ENCODE data around the gene TRIM46.
A peak's percentile ranks its signal among the peaks of the same experiment; 100 is the strongest.

TRIM46 gene

GRCh38 chr1:155173478-155174323 lies at the start of gene TRIM46:
Gene TRIM46, plus strand, starts transcription at chr1:155173849. Its CDS starts 118 bp downstream, at chr1:155173967.
- Histone ChIP-seq H3K36me3 (ENCODE audit: insufficient read depth, low read length) (no peaks in the 10 kb centered on the region; the same call in 1 of the 2 replicates), H3K4me1 (ENCODE audit: insufficient read depth, low read length) (no peaks in the 10 kb centered on the region; the same call in 1 of the 2 replicates), H3K9ac (ENCODE audit: low read depth, low read length) (peak within 1 kb of the TSS; percentile 75), H3K9me3 (ENCODE audit: control insufficient read depth, insufficient read depth, low read length) (no peaks in the 10 kb centered on the region)

DNA sequence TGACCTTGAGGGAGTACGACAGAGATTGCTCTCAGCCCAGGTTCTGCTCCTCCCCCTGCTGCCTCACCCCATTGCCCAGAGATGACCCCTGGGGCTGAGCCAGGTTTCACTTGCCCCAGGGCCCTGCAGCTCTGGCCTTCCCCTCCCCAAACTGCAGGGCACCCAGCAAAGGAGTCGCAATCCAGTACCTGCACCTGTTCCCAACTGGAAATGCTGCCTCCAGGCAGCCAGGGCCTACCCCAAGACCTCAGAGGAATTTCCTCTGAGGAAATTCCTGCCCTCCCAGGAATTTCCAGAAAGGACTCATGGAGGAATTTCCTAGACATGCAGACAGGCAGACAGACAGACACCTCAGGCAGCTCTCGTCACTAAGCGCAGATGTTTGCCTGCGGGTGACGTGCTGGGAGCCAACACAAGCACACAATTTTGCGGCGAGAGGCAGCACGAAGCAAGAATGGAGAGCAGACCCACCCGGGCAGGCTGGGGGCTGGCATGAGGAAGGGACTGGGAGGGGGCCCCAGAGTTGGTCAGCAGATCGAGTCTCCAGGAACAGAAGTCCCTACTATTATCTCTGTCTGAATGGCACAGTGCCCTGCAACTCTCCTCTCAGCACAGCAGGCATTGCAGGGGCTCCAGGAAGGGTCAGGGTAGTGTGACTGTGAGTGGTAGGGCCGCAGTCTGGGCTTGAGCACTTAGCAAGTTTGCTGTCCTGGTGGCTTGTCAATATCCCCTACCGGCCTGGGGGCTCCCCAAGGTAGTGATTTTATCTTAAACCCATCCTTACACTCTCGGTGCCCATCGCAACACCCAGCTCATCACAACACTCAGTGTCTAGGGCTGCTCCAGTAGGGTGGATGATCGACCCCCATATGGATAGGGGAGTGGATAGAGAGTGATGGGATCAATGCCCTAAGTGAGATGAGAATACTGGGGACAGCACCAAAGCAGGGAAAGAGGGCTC lies 48.9 kb upstream of the TRIM46 start:
- peaks cover 24% of the 10 kb centered on the region for H3K4me1 ChIP-seq (ENCODE audit: insufficient read depth, low read length)

DNA sequence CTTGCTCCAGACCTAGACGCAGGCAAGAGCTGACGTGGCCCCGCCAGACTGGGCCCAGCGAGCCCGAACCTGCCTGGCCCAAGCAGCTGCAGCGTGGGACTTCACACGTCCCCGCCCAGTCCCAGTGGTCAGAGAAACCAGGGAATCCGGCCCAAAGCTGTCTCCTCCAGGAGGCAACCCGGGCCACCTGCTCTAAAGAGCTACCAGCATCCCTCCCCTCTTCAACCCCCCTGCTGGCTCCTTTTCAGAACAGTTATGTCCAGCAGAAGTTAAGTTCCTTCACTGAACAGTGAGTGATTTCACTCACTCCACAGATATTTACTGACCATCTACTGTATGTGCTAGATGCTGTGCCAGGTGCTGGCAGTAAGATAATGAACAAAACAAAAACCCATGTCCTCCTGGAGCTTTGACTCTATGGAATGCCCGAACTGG lies 48.1 kb upstream of the TRIM46 start:
- H3K36me3 ChIP-seq (ENCODE audit: insufficient read depth, low read length), result no peaks in the 10 kb centered on the region
- no peaks in the 10 kb centered on the region for H3K9me3 ChIP-seq (ENCODE audit: control insufficient read depth, insufficient read depth, low read length)
- H3K4me1 ChIP-seq (ENCODE audit: insufficient read depth, low read length), result peaks cover 24% of the 10 kb centered on the region
- H3K9ac ChIP-seq (ENCODE audit: low read depth, low read length), result peak overlapping the region; percentile 48; the same call in 1 of the 2 replicates

More for the DNA sequence above, 48.9 kb upstream of the TRIM46 start:
- H3K9me3 ChIP-seq (ENCODE audit: control insufficient read depth, insufficient read depth, low read length), result no peaks in the 10 kb centered on the region
- H3K9ac ChIP-seq (ENCODE audit: low read depth, low read length), result 0 out of 2 replicates have a peak overlapping the region, but pooled peaks have one; percentile 2
- H3K36me3 ChIP-seq (ENCODE audit: insufficient read depth, low read length), result no peaks in the 10 kb centered on the region

GRCh38 chr1:155125946-155126555 lies 47.6 kb upstream of the TRIM46 start:
- peaks cover 28% of the 10 kb centered on the region for H3K4me1 ChIP-seq (ENCODE audit: insufficient read depth, low read length)

DNA sequence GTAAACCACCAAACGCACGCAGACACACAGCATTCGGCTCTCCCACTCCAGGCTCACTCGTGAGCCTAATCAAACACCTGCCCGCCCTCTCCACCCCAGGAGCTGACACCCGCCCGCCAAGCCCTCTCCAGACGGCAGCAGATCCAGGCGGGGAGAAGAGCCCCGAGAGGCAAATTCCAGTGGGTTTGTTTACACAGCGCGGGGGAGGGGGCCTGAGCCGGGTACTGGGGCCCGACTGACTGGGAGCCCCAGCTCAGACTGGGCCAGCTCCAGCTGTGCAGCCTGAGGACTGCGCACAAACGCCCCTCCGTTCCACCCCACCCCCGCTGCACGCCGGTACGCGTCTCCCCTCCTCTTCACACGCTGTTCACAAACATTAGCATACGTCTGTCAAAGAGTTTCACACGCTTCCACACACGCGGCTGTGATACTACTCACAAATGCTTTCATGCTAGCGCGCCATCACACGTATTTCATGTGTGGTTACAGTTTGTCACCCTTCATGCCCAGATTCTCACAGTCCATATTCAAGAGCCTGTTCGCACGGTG lies 47.0 kb upstream of the TRIM46 start:
- Histone ChIP-seq H3K9me3 (ENCODE audit: control insufficient read depth, insufficient read depth, low read length) (no peaks in the 10 kb centered on the region), H3K4me1 (ENCODE audit: insufficient read depth, low read length) (peaks cover 28% of the 10 kb centered on the region), H3K9ac (ENCODE audit: low read depth, low read length) (peak overlapping the region; percentile 48; the same call in 1 of the 2 replicates), H3K36me3 (ENCODE audit: insufficient read depth, low read length) (no peaks in the 10 kb centered on the region)

More at GRCh38 chr1:155125946-155126555, 47.6 kb upstream of the TRIM46 start:
- Histone ChIP-seq H3K9ac (ENCODE audit: low read depth, low read length) (peak overlapping the region; percentile 48; the same call in 1 of the 2 replicates), H3K36me3 (ENCODE audit: insufficient read depth, low read length) (no peaks in the 10 kb centered on the region), H3K9me3 (ENCODE audit: control insufficient read depth, insufficient read depth, low read length) (no peaks in the 10 kb centered on the region)

GRCh38 chr1:155127105-155127966 lies 46.3 kb upstream of the TRIM46 start, which contains the start of gene EFNA1:
Gene EFNA1, plus strand, starts transcription at chr1:155127876. Its CDS starts 102 bp downstream, at chr1:155127978.
- Histone ChIP-seq H3K9me3 (ENCODE audit: control insufficient read depth, insufficient read depth, low read length) (no peaks in the 10 kb centered on the region), H3K4me1 (ENCODE audit: insufficient read depth, low read length) (peaks cover 28% of the 10 kb centered on the region), H3K36me3 (ENCODE audit: insufficient read depth, low read length) (no peaks in the 10 kb centered on the region), H3K9ac (ENCODE audit: low read depth, low read length) (peak within 1 kb of the TSS; percentile 55)

DNA sequence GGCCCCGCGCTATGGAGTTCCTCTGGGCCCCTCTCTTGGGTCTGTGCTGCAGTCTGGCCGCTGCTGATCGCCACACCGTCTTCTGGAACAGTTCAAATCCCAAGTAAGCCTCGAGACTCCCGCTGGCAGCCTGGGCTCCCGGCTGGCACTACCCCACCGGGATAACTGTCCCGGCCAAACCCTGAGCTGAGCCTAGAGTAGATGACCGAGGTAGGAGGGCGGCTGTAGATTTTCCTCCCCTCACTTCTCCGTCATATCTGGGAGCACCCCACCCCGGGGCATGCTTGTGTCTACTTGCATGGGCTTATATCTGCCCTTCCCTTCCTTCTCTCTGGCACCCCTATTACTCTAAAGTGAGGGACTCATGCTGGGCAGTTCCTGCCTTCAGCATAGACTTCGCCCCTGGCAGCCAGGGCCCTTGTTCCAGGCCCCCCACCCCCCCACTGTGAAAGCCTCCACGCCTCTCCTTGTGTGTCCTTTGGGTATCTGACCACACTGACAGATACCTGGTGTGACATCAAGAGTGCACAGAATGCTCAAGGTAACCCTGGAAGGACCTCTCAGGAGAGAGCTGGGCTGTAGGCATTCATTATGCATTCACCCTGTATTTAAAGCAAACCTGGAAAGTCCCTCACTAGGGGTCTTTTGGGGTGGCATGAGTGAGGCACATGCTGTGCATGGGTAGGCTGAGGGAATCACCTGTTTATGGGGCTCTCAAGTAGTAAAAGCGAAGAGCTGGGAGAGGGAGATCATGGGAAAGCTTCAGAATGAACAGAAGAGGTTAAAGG lies 45.5 kb upstream of the TRIM46 start:
- no peaks in the 10 kb centered on the region for H3K36me3 ChIP-seq (ENCODE audit: insufficient read depth, low read length)
- peaks cover 28% of the 10 kb centered on the region for H3K4me1 ChIP-seq (ENCODE audit: insufficient read depth, low read length)
- peak overlapping the region; percentile 55; the same call in 1 of the 2 replicates for H3K9ac ChIP-seq (ENCODE audit: low read depth, low read length)
- no peaks in the 10 kb centered on the region for H3K9me3 ChIP-seq (ENCODE audit: control insufficient read depth, insufficient read depth, low read length)

GRCh38 chr1:155128755-155129473 lies 44.7 kb upstream of the TRIM46 start:
- Histone ChIP-seq H3K4me1 (ENCODE audit: insufficient read depth, low read length) (peaks cover 28% of the 10 kb centered on the region), H3K36me3 (ENCODE audit: insufficient read depth, low read length) (no peaks in the 10 kb centered on the region), H3K9ac (ENCODE audit: low read depth, low read length) (peak overlapping the region; percentile 55), H3K9me3 (ENCODE audit: control insufficient read depth, insufficient read depth, low read length) (no peaks in the 10 kb centered on the region)

DNA sequence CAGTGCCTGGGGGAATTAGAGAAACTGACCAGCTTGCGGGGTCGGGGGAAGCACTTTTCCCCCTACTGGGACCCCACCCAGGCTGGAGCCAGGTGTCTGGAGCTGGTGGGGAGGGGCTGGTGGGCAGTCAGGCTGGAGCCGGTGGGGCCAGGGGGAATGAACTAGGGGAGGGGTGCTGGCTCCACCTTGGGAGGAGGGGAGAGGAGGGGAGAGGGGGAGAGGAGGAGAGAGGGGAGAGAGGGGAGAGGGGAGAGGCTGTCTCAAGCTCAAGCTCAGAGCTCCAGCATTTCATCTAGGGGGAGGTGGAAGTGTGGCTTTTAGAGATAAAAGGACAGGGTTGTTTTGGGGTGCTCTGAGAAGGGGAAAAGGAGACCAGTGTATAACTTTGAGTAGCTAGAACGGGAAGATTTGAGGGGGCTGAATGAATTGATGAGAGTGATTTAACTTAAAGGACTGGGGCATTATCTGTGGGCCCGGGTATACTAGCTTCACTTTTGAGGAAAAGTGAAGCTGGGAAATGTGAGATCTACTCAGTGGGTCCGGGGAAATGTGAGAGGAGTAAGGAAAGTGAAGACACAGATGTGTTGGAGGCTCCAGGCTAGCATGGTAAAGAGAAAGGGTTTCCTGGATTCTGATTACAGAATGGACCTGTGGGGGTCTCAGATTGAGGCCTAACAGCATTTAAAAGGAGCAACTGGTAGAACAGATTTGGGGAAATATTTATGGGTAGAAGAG lies 43.2 kb upstream of the TRIM46 start:
- no peaks in the 10 kb centered on the region for H3K36me3 ChIP-seq (ENCODE audit: insufficient read depth, low read length)
- peaks cover 27% of the 10 kb centered on the region for H3K4me1 ChIP-seq (ENCODE audit: insufficient read depth, low read length)
- peak overlapping the region; percentile 55; the same call in 1 of the 2 replicates for H3K9ac ChIP-seq (ENCODE audit: low read depth, low read length)
- H3K9me3 ChIP-seq (ENCODE audit: control insufficient read depth, insufficient read depth, low read length), result no peaks in the 10 kb centered on the region

GRCh38 chr1:155131285-155131684 lies 42.4 kb upstream of the TRIM46 start:
- Histone ChIP-seq H3K9me3 (ENCODE audit: control insufficient read depth, insufficient read depth, low read length) (no peaks in the 10 kb centered on the region), H3K36me3 (ENCODE audit: insufficient read depth, low read length) (no peaks in the 10 kb centered on the region), H3K4me1 (ENCODE audit: insufficient read depth, low read length) (peaks cover 23% of the 10 kb centered on the region), H3K9ac (ENCODE audit: low read depth, low read length) (no peak overlapping the region)

DNA sequence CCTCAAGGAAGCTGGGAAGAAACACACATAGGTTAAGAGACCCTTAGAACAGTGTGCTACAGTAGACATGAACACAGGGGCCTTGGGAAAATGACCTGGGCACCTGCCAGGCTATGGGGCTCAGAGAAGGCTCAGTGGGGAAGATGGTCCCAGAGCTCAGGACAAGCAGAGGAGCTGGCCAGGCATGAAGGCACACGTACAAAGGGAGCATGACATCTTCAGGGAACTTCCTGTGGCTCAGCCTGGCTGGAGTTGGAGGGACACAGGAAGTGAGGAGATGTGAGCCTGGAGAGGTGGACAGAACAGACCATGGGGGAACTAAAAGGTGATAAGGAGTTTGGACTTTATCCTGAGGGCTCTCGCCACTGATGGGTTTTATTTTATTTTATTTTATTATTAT lies 41.8 kb upstream of the TRIM46 start:
- peaks cover 25% of the 10 kb centered on the region for H3K4me1 ChIP-seq (ENCODE audit: insufficient read depth, low read length)
- no peak overlapping the region for H3K9ac ChIP-seq (ENCODE audit: low read depth, low read length)

More for the DNA sequence above, 41.8 kb upstream of the TRIM46 start:
- H3K9me3 ChIP-seq (ENCODE audit: control insufficient read depth, insufficient read depth, low read length), result no peaks in the 10 kb centered on the region
- H3K36me3 ChIP-seq (ENCODE audit: insufficient read depth, low read length), result no peaks in the 10 kb centered on the region

Measured in ES-I3 (cell line).